GM23248 (cell line): ENCODE results near the gene ALPK1.
"Not testable (repeated sequence)": the region's sequence is repeated elsewhere in the genome, so short reads cannot be mapped to it uniquely, and the experiment has no call there.

ENCODE experiments used
- EZH2 ChIP-seq: fragments of 200-600 bp; sonication (generic); IDR thresholded peaks from 2 replicates; pipeline ENCODE4 v1.6.1; 2018; ENCODE audit warnings: antibody characterized with exemption, mild to moderate bottlenecking; ENCODE audit not compliant: insufficient read depth, poor library complexity, severe bottlenecking
- EZH2phosphoT487 ChIP-seq: fragments of 200-600 bp; sonication (generic); IDR thresholded peaks from 2 replicates; pipeline ENCODE4 v1.6.1; 2018; ENCODE audit warnings: antibody characterized with exemption, moderate library complexity, mild to moderate bottlenecking, low read depth; ENCODE audit not compliant: insufficient read depth

- not testable (repeated sequence) for TF ChIP-seq EZH2, EZH2phosphoT487
These were observed 145.1 kb downstream of the ALPK1 start for GRCh38 chr4:112442226-112442625.
